HUES48 (cell line): ENCODE results near the gene ABHD2.

Experiments used
- H3K27ac ChIP-seq: one replicate; pipeline ENCODE4 v1.7.0; 2013; ENCODE audit warnings: low read depth, low read length, inconsistent platforms
- H3K27me3 ChIP-seq: 2 replicates; pipeline ENCODE4 v1.6.1; 2013; ENCODE audit warnings: mild to moderate bottlenecking, low read length; ENCODE audit not compliant: control insufficient read depth, insufficient read depth
- H3K36me3 ChIP-seq: 2 replicates; pipeline ENCODE4 v1.6.1; 2013; ENCODE audit warnings: low read length; ENCODE audit not compliant: control insufficient read depth, insufficient read depth
- H3K4me1 ChIP-seq: 2 replicates; pipeline ENCODE4 v1.6.1; 2013; ENCODE audit warnings: mild to moderate bottlenecking, low read length; ENCODE audit not compliant: control insufficient read depth, insufficient read depth
- H3K4me3 ChIP-seq: 2 replicates; pipeline ENCODE4 v1.5.1; 2013; ENCODE audit warnings: mild to moderate bottlenecking, low read depth, low read length
- H3K9ac ChIP-seq: 2 replicates; pipeline ENCODE4 v1.6.1; 2013; ENCODE audit warnings: mild to moderate bottlenecking, low read depth, low read length, moderate library complexity
- H3K9me3 ChIP-seq: 2 replicates; pipeline ENCODE4 v1.6.1; 2013; ENCODE audit warnings: low read length; ENCODE audit not compliant: control insufficient read depth, insufficient read depth

ABHD2 gene

DNA sequence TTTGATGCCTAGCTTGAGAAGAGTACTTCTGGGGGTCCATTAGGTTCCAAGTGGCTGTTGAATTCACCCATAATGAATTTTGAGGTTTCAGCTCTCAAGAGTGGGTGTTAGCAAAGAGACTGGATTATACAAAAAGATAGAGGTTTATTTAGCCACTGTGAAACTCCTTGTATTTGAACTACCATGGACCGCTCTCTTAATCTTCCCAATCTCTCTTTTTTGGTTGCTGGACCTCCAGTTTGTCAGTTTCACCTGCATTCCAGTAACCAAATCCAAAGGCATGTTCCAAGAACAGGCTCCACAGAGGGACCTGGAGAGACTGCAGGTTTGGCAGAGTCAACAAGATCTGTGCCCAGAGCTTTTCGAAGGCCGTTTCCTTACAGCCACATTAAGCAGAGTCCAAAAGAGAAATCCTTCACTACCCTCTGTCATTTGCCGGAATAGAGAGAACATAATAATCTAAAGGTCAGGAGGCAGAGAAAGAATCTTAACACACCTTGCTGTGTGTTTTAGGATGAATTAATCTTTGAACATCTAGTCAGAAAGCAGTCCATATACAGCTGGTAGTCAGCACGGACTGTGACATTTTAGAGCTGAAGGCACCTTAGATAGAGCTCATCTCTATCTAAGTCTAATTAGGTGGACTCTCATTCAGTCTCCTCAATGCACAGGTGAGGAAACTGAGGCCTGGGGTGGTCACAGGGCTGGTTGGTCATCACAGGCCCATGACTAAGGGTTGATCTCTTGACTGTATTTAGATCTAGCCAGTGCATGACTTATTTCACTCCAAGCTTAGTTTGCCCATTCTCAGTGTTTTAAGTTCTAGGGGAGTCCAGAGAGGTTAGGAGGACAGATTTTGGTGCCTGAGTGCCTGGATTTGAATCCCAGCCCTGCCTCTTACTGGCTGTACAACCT is 1.3 kb downstream of the ABHD2 start:
- H3K4me3 ChIP-seq, result peak overlapping the region; percentile 84
- H3K27me3 ChIP-seq, result no peaks in the 10 kb centered on the region
- no peaks in the 10 kb centered on the region for H3K9me3 ChIP-seq
- H3K9ac ChIP-seq, result no peak overlapping the region
- no peak overlapping the region for H3K27ac ChIP-seq
- no peaks in the 10 kb centered on the region for H3K36me3 ChIP-seq
- H3K4me1 ChIP-seq, result peaks cover 31% of the 10 kb centered on the region

DNA sequence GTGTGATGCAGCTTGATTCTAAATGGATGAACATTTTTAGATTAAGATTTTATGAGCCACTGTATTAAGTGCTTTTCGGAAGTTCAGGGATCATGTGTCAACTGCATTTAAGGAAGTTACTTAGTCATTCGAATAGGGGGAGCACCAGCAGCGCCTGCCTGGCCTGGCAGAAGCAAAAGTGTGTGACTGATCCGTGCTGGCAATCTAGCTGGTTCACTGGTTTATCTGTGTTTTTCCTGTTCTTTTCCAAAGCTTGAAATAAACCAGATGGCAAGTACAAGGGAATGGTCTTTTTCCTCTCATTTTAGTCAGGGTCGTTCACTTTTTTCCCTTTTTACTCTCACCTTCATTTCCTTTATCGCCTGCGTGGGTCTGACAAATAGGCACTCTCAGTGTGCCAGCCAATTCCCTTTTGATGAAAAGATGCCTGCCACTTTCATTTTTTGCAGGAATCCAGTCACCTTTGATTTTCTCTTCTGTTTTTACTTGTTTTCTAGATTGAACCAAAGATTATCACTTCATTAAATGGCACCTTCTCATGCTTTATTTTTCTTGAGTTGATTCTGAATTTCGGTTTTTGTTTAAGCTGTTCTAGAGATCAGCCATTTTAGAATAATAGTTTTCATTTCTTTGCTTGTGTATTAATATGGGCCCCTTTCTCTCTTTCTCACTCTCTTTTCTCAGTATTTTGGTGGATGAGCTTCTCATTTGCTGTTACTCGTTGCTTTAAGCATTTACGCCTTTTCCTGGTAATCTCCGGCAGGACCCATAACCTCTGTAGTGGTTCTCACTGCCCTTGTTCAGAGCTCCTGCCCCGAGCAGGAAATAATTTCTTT is 2.8 kb downstream of the ABHD2 start:
- Histone ChIP-seq H3K4me3 (no peak overlapping the region), H3K9ac (no peak overlapping the region), H3K27ac (no peak overlapping the region)

DNA sequence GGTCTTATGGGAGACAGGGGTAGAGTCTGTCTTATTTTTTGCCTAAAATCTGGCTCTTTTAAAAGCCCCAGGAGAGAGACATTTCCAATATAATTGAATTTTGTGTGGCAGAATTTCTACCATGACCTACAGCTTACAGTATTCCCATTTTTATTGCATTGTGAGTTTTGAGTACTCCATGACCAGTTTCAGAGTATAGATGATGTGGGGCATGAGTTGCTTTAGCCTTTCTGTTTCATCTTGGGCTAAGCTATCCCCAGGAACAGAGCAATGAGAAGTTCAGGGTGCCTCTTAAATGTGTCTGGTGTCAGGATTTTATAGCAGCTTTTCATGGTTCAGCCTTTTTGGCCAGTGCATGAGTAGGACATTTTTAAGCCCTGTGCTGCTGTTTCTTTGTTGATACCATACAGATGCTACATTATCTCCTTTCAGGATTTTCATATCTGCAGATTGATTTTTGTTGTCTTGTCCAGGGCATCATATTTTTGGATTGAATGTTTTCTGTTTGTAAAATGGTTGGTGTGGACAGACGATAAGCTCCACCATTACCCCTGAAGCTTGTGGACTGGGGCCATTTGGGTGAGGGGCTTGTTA is 3.5 kb downstream of the ABHD2 start:
- Histone ChIP-seq H3K27ac (no peak overlapping the region), H3K4me1 (peaks cover 31% of the 10 kb centered on the region), H3K9ac (no peak overlapping the region)

More for the DNA sequence above, 2.8 kb downstream of the ABHD2 start:
- H3K36me3 ChIP-seq, result no peaks in the 10 kb centered on the region
- no peaks in the 10 kb centered on the region for H3K27me3 ChIP-seq
- H3K9me3 ChIP-seq, result no peaks in the 10 kb centered on the region
- H3K4me1 ChIP-seq, result peaks cover 31% of the 10 kb centered on the region

DNA sequence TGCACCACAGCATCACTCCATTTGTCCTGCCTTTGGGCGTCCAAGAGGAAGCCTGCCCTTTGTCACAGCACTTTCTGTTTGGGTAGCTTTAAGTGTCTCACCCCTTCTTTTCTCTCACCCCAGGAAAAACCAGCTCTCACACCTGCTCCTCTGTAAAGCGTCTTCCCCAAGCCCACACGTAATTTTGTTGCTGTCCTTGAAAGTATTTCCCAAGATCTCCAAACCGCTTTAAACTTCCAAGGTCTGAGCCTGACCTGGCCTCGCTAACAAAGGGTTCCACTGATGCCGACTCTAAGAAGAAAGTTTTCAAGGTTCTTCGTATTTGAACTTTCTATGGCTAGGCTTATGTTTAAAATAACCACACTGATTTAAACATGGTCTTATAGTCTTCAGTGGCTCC is 5.3 kb downstream of the ABHD2 start:
- H3K9ac ChIP-seq, result no peak overlapping the region
- peaks cover 21% of the 10 kb centered on the region for H3K4me1 ChIP-seq
- H3K4me3 ChIP-seq, result no peak overlapping the region
- no peaks in the 10 kb centered on the region for H3K27me3 ChIP-seq
- no peaks in the 10 kb centered on the region for H3K9me3 ChIP-seq
- no peak overlapping the region for H3K27ac ChIP-seq
- H3K36me3 ChIP-seq, result no peaks in the 10 kb centered on the region

More for the DNA sequence above, 3.5 kb downstream of the ABHD2 start:
- Histone ChIP-seq H3K36me3 (no peaks in the 10 kb centered on the region), H3K9me3 (no peaks in the 10 kb centered on the region), H3K27me3 (no peaks in the 10 kb centered on the region), H3K4me3 (no peak overlapping the region)

DNA sequence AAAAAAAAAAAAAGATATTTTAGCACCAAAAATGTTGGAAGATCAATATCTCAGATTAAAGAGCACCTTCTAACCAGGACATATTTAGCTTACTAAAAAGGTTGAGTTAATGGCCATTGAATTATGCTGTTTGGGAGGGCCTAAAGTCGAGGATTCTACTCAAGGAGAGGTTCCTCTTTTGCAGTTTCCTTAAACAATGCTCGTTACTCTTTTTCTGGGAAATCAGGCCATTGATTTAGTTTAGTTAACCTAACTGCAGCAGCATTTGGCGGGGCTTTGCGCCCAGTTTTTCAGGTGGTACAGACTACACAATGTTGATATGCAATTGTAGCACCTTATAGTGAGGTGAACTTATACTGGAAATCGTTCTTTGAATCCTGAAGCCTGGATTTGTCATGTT is 6.8 kb downstream of the ABHD2 start:
- H3K9me3 ChIP-seq, result no peaks in the 10 kb centered on the region
- no peak overlapping the region for H3K4me3 ChIP-seq
- H3K9ac ChIP-seq, result no peak overlapping the region
- no peaks in the 10 kb centered on the region for H3K36me3 ChIP-seq
- no peak overlapping the region for H3K27ac ChIP-seq
- peaks cover 15% of the 10 kb centered on the region for H3K4me1 ChIP-seq
- no peaks in the 10 kb centered on the region for H3K27me3 ChIP-seq

DNA sequence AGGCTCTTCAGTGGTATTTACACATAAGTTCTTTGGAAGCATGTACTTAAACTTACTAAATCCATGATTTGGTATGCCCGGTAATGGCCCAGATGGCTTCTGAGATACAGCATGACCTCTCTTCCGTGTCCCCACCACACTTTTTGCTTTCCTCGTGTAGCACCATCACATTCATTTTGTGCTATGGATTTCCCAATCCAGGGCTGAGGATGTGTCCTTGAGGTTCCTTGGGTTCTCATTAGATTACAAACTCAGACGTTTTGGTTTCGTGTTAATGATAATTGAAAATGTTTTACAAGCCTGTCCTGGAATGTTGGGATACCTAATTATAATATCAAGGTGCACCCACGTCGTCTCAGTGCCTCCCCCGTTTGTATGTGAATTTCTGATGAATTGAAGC is 7.3 kb downstream of the ABHD2 start:
- H3K27ac ChIP-seq, result no peak overlapping the region

DNA sequence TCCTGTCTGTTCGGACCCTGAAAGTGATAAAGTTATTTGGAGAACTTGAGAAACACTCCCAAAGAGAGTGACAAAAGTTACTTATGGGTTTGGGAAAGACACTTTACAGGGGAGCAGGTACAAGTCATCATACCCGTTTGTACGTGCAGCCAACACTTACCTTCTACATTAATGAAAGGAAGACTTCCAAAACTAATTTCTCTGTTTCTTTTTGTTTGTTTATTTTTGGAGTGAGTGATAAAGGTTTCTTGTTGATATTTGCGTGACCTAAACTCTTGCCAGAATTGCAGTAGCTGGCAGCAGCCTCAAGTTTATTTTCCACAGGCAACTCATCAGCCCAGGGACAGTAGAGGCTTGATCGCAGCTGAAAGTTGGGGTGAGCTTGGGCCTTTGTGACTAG is 8.4 kb downstream of the ABHD2 start:
- H3K9ac ChIP-seq, result no peak overlapping the region
- peaks cover 6% of the 10 kb centered on the region for H3K4me1 ChIP-seq
- no peaks in the 10 kb centered on the region for H3K9me3 ChIP-seq
- no peaks in the 10 kb centered on the region for H3K27me3 ChIP-seq
- no peak overlapping the region for H3K4me3 ChIP-seq
- H3K36me3 ChIP-seq, result no peaks in the 10 kb centered on the region
- H3K27ac ChIP-seq, result no peak overlapping the region

More for the DNA sequence above, 7.3 kb downstream of the ABHD2 start:
- Histone ChIP-seq H3K9ac (no peak overlapping the region), H3K4me1 (peaks cover 13% of the 10 kb centered on the region), H3K4me3 (no peak overlapping the region), H3K27me3 (no peaks in the 10 kb centered on the region), H3K36me3 (no peaks in the 10 kb centered on the region), H3K9me3 (no peaks in the 10 kb centered on the region)

DNA sequence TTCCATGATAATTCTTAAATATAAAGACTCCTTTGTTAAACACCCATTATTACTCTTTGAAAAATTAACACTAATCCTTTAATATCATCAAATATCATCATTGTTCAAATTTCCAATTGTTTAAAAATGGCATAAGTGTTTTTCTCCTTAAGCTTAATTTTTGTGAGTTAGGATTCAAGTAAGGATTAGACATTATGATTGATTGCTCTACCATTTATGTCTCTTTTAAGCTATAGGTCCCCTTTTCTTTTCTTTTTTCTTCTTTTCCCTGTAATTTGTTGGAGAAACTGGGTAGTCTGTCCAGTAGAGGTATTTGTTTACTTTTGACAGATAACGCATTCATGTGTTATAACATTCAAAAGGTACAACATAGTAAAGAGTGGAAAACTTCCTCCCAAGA is 9.1 kb downstream of the ABHD2 start:
- H3K9me3 ChIP-seq, result no peaks in the 10 kb centered on the region

DNA sequence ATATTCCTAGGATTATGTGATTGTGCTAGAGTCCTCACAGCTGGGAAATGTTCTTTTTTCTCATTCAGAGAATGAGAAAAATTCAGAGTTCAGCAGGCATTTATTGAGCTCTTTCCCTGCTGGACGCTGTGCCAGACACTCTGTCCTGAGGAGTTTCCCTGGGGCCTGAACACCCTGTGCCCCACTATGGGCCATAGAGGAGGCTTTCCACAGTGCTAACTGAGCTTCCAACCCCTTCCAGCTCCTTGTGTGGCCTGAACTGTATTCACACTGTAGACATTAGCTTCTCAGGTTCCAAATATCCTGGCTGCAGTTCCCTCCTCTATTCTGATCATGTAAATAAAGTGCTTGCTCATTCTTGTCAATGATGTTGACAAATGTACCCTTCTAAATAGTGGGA is 10.0 kb downstream of the ABHD2 start:
- H3K9me3 ChIP-seq, result no peaks in the 10 kb centered on the region
- H3K27ac ChIP-seq, result no peak overlapping the region
- H3K9ac ChIP-seq, result no peak overlapping the region
- H3K36me3 ChIP-seq, result no peaks in the 10 kb centered on the region
- H3K4me3 ChIP-seq, result no peak overlapping the region
- H3K27me3 ChIP-seq, result no peaks in the 10 kb centered on the region
- no peaks in the 10 kb centered on the region; the same call in 1 of the 2 replicates for H3K4me1 ChIP-seq

More for the DNA sequence above, 9.1 kb downstream of the ABHD2 start:
- Histone ChIP-seq H3K27me3 (no peaks in the 10 kb centered on the region), H3K9ac (no peak overlapping the region), H3K27ac (no peak overlapping the region), H3K4me3 (no peak overlapping the region), H3K36me3 (no peaks in the 10 kb centered on the region), H3K4me1 (peaks cover 6% of the 10 kb centered on the region)

DNA sequence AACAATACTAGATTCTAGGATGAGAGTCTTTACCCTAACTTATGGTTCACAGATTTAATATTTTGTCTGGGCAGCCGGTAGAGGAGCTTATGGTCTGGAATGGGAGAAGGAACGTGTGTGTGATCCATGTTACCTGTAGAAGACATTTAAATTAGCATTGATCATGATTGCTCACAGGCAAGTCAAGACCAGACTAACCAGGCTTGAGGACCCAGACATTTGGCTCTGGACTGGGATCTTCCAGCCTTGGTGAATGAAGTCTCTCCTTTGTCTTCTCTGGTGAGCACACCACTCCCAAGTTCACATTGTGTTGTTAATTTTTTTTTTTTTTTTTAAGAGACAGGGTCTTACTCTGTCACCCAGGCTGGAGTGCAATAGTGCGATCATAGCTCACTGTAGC is 11.7 kb downstream of the ABHD2 start:
- Histone ChIP-seq H3K9ac (no peak overlapping the region), H3K27me3 (no peaks in the 10 kb centered on the region), H3K9me3 (no peaks in the 10 kb centered on the region), H3K27ac (no peak overlapping the region), H3K36me3 (no peaks in the 10 kb centered on the region), H3K4me1 (no peaks in the 10 kb centered on the region; the same call in 1 of the 2 replicates), H3K4me3 (no peak overlapping the region)
